ENCODE measurements around the gene IRF2BPL. TPM values are rescaled to one million over a fixed set of nuclear protein-coding genes. Genes with fewer than 3 reads are reported as not detected.

IRF2BPL gene
- total RNA-seq, 1 experiment from 2014 or later: 51.2 TPM

DNA sequence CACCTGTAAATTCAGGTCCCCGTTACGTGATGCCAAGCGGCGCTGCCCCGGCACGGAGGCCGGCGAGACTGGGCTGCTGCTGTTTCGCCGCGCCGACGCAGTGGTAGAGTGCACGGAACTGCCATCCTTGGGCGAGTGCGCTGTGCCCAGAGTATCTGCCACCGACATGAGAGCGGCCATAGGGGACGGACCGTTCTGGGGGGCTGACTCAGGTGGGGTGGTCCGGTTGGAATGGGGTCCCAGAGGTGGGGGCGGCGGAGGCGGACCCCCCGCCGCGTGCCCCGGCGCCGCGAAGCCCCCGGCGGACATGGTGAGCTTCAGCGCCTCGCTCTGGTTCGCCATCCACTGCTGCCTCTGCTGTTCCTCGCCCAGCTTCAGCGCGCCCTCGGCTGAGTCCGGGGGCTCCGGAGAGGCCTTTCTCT, 2.8 kb downstream of the IRF2BPL start:
- Histone ChIP-seq H3K27ac (ENCODE audit: low read depth, low read length, poor library complexity, severe bottlenecking) (peak overlapping the region; percentile 97), H3K4me3 (ENCODE audit: low read depth, low read length, poor library complexity, severe bottlenecking) (peak overlapping the region; percentile 87), H3K36me3 (ENCODE audit: insufficient read depth, low read length, poor library complexity, severe bottlenecking) (peaks cover 26% of the 10 kb centered on the region), H3K4me1 (ENCODE audit: insufficient read depth, low read length, poor library complexity, severe bottlenecking) (peaks cover 37% of the 10 kb centered on the region), H3K9me3 (ENCODE audit: low read depth, low read length, poor library complexity, severe bottlenecking) (no peaks in the 10 kb centered on the region), H3K27me3 (replicated peaks; ENCODE audit: insufficient read depth, low read depth, low read length, poor library complexity) (no peaks in the 10 kb centered on the region)
- ChIA-PET POLR2A (ENCODE audit: low non-redundant PET) (no interaction called here), CTCF (interaction anchor here (0.6 kb wide), 1 partner anchor 24 kb away, joined by 3 read pairs; no protein-coding TSS in a partner anchor)
- DNase-seq (ENCODE audit: low spot score): peak; percentile 54
- intact Hi-C loops (cut with micrococcal nuclease; ENCODE audit: unreplicated experiment): loop anchor here (5.0 kb wide), 1 partner anchor 108 kb away; no protein-coding TSS in a partner anchor
- no TSS peak for BruUV-seq (replicated peaks)
- no peak for TF ChIP-seq EZH2 (IDR thresholded peaks at IDR 0.05; ENCODE audit: borderline replicate concordance, low read depth, low read length, poor library complexity, severe bottlenecking)
- TF ChIP-seq, protein P1, sequence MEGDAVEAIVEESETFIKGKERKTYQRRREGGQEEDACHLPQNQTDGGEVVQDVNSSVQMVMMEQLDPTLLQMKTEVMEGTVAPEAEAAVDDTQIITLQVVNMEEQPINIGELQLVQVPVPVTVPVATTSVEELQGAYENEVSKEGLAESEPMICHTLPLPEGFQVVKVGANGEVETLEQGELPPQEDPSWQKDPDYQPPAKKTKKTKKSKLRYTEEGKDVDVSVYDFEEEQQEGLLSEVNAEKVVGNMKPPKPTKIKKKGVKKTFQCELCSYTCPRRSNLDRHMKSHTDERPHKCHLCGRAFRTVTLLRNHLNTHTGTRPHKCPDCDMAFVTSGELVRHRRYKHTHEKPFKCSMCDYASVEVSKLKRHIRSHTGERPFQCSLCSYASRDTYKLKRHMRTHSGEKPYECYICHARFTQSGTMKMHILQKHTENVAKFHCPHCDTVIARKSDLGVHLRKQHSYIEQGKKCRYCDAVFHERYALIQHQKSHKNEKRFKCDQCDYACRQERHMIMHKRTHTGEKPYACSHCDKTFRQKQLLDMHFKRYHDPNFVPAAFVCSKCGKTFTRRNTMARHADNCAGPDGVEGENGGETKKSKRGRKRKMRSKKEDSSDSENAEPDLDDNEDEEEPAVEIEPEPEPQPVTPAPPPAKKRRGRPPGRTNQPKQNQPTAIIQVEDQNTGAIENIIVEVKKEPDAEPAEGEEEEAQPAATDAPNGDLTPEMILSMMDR (conservative IDR thresholded peaks at IDR 0.05; ENCODE audit: low read depth, low read length): 0 out of 2 replicates have a peak, but pooled peaks have one; percentile 7

GRCh38 chr14:77024171-77024691, 4.3 kb downstream of the IRF2BPL start:
- intact Hi-C loops (cut with micrococcal nuclease; ENCODE audit: unreplicated experiment): no loop called here
- Histone ChIP-seq H3K9me3 (ENCODE audit: low read depth, low read length, poor library complexity, severe bottlenecking) (no peaks in the 10 kb centered on the region), H3K36me3 (ENCODE audit: insufficient read depth, low read length, poor library complexity, severe bottlenecking) (peaks cover 26% of the 10 kb centered on the region), H3K27me3 (replicated peaks; ENCODE audit: insufficient read depth, low read depth, low read length, poor library complexity) (no peaks in the 10 kb centered on the region), H3K4me3 (ENCODE audit: low read depth, low read length, poor library complexity, severe bottlenecking) (peak overlapping the region; percentile 87), H3K27ac (ENCODE audit: low read depth, low read length, poor library complexity, severe bottlenecking) (peak overlapping the region; percentile 97), H3K4me1 (ENCODE audit: insufficient read depth, low read length, poor library complexity, severe bottlenecking) (peaks cover 29% of the 10 kb centered on the region)
- TF ChIP-seq, protein P1 (conservative IDR thresholded peaks at IDR 0.05; ENCODE audit: low read depth, low read length): no peak
- no peak for TF ChIP-seq EZH2 (IDR thresholded peaks at IDR 0.05; ENCODE audit: borderline replicate concordance, low read depth, low read length, poor library complexity, severe bottlenecking)
- ChIA-PET POLR2A (ENCODE audit: low non-redundant PET) (no interaction called here), CTCF (interaction anchor here (0.5 to 0.9 kb wide), 2 partner anchors 37 to 148 kb away, joined by 4 to 8 read pairs; no protein-coding TSS in a partner anchor)
- no TSS peak for BruUV-seq (replicated peaks)
- peak; percentile 68 for DNase-seq (ENCODE audit: low spot score)

DNA sequence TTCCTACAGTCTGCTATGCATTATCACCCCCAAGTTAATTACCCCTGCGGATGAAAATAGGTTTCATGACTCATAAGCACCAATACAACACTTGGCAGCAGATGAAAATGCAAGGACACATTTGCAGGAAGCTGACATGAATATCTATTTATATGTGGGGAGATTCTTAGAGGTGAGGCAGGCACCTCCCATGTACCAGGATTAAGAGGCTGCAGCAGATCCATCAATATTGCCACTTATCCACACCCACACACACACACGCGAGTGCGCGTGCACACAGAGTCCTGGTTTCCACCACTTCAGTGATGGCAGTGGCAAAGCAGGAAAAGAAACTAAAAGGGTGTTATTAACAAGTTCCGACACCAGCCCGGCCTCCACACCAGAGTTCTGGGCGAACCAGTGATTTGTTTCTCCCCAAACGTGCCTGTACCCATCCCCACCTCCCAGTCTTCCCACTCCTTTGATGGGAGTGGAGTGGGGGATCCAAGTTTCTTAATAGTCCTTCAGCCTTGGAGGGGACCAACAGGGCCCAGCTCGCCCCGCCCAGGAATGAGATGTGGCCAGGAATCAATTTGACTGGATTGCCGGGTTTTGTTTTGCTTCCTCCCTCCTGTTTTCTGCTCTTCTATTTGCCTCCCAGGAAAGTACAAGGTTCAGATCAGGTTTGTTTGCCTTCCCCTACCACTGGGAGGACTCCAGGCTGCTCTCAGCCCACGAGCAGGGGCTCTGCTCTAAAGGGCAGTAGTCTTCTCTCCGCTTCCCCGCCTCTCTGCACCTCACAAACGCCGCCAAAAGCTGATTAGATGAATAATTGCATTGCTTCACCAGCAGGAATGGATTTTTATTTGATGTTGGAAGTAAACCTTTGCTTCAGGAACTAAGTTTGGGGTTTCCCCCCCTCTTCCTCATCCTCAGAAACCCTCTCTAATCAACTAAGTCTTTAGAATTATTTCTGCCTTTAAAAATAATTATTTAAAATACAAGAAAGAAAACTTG, 5.2 kb downstream of the IRF2BPL start:
- DNase-seq (ENCODE audit: low spot score): peak; percentile 74
- H3K27ac ChIP-seq (ENCODE audit: low read depth, low read length, poor library complexity, severe bottlenecking): peak overlapping the region; percentile 97
- peak overlapping the region; percentile 87 for H3K4me3 ChIP-seq (ENCODE audit: low read depth, low read length, poor library complexity, severe bottlenecking)
- peaks cover 25% of the 10 kb centered on the region for H3K4me1 ChIP-seq (ENCODE audit: insufficient read depth, low read length, poor library complexity, severe bottlenecking)
- intact Hi-C loops (cut with micrococcal nuclease; ENCODE audit: unreplicated experiment): loop anchor here (2.0 kb wide), 2 partner anchors 30 to 66 kb away; no protein-coding TSS in a partner anchor
- TF ChIP-seq, protein P1 (conservative IDR thresholded peaks at IDR 0.05; ENCODE audit: low read depth, low read length): peak; percentile 39
- no peak for TF ChIP-seq EZH2 (IDR thresholded peaks at IDR 0.05; ENCODE audit: borderline replicate concordance, low read depth, low read length, poor library complexity, severe bottlenecking)
- no peaks in the 10 kb centered on the region for H3K27me3 ChIP-seq (replicated peaks; ENCODE audit: insufficient read depth, low read depth, low read length, poor library complexity)
- BruUV-seq (replicated peaks): no TSS peak
- no peaks in the 10 kb centered on the region for H3K9me3 ChIP-seq (ENCODE audit: low read depth, low read length, poor library complexity, severe bottlenecking)
- peaks cover 26% of the 10 kb centered on the region for H3K36me3 ChIP-seq (ENCODE audit: insufficient read depth, low read length, poor library complexity, severe bottlenecking)
- ChIA-PET POLR2A (ENCODE audit: low non-redundant PET) (no interaction called here), CTCF (interaction anchor here (0.5 kb wide), 1 partner anchor 38 kb away, joined by 8 read pairs; no protein-coding TSS in a partner anchor)

All from A673 (cell line).